ENCODE results near the gene KLF6. TPM values are rescaled to one million over a fixed set of nuclear protein-coding genes. Genes with fewer than 3 reads are reported as not detected.

Gene KLF6
- total RNA-seq, 1 donor = 47.8 TPM

- no peak for DNase-seq (ENCODE audit: low read depth)
- no peak overlapping the region for H3K4me3 ChIP-seq (ENCODE audit: low read depth, low read length)
- TF ChIP-seq CTCF (IDR thresholded peaks at IDR 0.05; ENCODE audit: insufficient read depth, low read length) = no peak
Observed at GRCh38 chr10:3822541-3823330, 37.7 kb upstream of the KLF6 start.

GRCh38 chr10:3820255-3820654, 35.2 kb upstream of the KLF6 start:
- TF ChIP-seq CTCF (IDR thresholded peaks at IDR 0.05; ENCODE audit: insufficient read depth, low read length) = no peak
- no peak for DNase-seq (ENCODE audit: low read depth)
- H3K4me3 ChIP-seq (ENCODE audit: low read depth, low read length) = no peak overlapping the region

- DNase-seq (ENCODE audit: low read depth) = no peak
- no peak for TF ChIP-seq CTCF (IDR thresholded peaks at IDR 0.05; ENCODE audit: insufficient read depth, low read length)
- H3K4me3 ChIP-seq (ENCODE audit: low read depth, low read length) = no peak overlapping the region
Observed at GRCh38 chr10:3816995-3817394, 32.0 kb upstream of the KLF6 start.

GRCh38 chr10:3814838-3815220, 29.8 kb upstream of the KLF6 start:
- no peak overlapping the region for H3K4me3 ChIP-seq (ENCODE audit: low read depth, low read length)
- no peak for TF ChIP-seq CTCF (IDR thresholded peaks at IDR 0.05; ENCODE audit: insufficient read depth, low read length)
- DNase-seq (ENCODE audit: low read depth) = no peak

GRCh38 chr10:3813986-3814837, 29.2 kb upstream of the KLF6 start:
- DNase-seq (ENCODE audit: low read depth) = no peak

GRCh38 chr10:3813267-3813666, 28.3 kb upstream of the KLF6 start:
- no peak for TF ChIP-seq CTCF (IDR thresholded peaks at IDR 0.05; ENCODE audit: insufficient read depth, low read length)
- no peak overlapping the region for H3K4me3 ChIP-seq (ENCODE audit: low read depth, low read length)
- DNase-seq (ENCODE audit: low read depth) = no peak

More at GRCh38 chr10:3813986-3814837, 29.2 kb upstream of the KLF6 start:
- no peak overlapping the region for H3K4me3 ChIP-seq (ENCODE audit: low read depth, low read length)
- TF ChIP-seq CTCF (IDR thresholded peaks at IDR 0.05; ENCODE audit: insufficient read depth, low read length) = no peak
